Type B pancreatic cell (in vitro differentiated cells): ENCODE data around the gene CAPN12. TPM values are rescaled to one million over a fixed set of nuclear protein-coding genes. Genes with fewer than 3 reads are reported as not detected.

Source experiments
- DNase-seq: peaks from one replicate; pipeline ENCODE4 v3.0.0; 2021; ENCODE audit warnings: mixed read lengths; ENCODE audit not compliant: unreplicated experiment; ENCODE audit errors: extremely low spot score
- H3K27ac Mint-ChIP-seq: 2 replicates; pipeline ENCODE4 v1.8.0; 2021; ENCODE audit warnings: mild to moderate bottlenecking, mixed read lengths
- H3K27me3 Mint-ChIP-seq: 2 replicates; pipeline ENCODE4 v1.8.0; 2021; ENCODE audit warnings: mixed read lengths
- H3K36me3 Mint-ChIP-seq: 2 replicates; pipeline ENCODE4 v1.8.0; 2021; ENCODE audit warnings: mixed read lengths
- H3K4me1 Mint-ChIP-seq: one replicate; pipeline ENCODE4 v1.8.0; 2021; ENCODE audit warnings: mixed read lengths; ENCODE audit not compliant: unreplicated experiment
- H3K4me3 Mint-ChIP-seq: 2 replicates; pipeline ENCODE4 v1.8.0; 2021; ENCODE audit warnings: mild to moderate bottlenecking, mixed read lengths
- H3K9me3 Mint-ChIP-seq: 2 replicates; pipeline ENCODE4 v1.8.0; 2021; ENCODE audit warnings: mixed read lengths
- CTCF ChIP-seq: fragments of 200-600 bp; sonication (generic); conservative IDR thresholded peaks from 2 replicates; pipeline ENCODE4 v1.5.0; 2021; ENCODE audit warnings: antibody characterized with exemption, mild to moderate bottlenecking
- total RNA-seq: library from RNA; stranded (reverse); gene quantifications from 2 replicates; pipeline ENCODE4 v1.2.1, GENCODE V29; 2021; ENCODE audit warnings: low replicate concordance

The CAPN12 gene
- total RNA-seq, 1 donor from 2014 or later, result 3.0 TPM

GRCh38 chr19:38682872-38683392 lies 61.3 kb downstream of the CAPN12 start:
- H3K36me3 Mint-ChIP-seq, result peaks cover 42% of the 10 kb centered on the region
- H3K9me3 Mint-ChIP-seq, result peaks cover 11% of the 10 kb centered on the region
- peaks cover 67% of the 10 kb centered on the region for H3K4me1 Mint-ChIP-seq
- no peaks in the 10 kb centered on the region for H3K27me3 Mint-ChIP-seq
- H3K27ac Mint-ChIP-seq, result peak overlapping the region; percentile 100
- peak overlapping the region; percentile 75 for H3K4me3 Mint-ChIP-seq
- no peak for DNase-seq
- no peak for TF ChIP-seq CTCF

DNA sequence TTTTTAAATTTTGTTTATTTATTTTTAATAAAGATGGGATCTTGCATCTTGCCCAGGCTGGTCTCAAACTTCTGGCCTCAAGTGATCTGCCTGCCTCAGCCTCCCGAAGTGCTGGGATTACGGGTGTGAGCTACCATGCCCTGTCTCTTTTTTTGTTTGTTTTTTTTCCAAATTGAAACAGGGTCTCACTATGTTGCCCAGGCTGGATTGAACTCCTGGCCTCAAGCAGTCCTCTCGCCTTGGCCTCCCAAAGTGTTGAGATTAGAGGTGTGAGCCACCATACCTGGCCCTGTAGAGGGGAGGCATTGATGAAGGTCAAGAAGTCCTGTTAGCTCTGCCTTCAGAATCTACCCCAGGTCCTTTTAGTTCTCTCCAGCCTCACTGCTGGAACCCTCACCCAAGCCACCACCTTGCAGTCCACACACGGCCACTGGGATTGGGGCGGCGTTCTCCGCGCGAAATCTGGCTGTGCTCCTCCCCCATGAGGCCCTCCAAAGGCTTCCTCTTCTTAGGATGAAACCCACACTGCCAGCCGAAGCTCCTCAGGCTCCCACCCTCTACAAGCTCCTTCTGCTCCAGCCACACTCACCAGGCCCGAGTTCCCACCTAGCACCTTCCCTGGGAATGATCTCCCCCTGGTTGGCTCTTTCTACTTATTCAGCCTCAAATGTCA lies 61.9 kb downstream of the CAPN12 start:
- no peaks in the 10 kb centered on the region for H3K27me3 Mint-ChIP-seq
- no peak for TF ChIP-seq CTCF
- H3K4me1 Mint-ChIP-seq, result peaks cover 64% of the 10 kb centered on the region
- no peak for DNase-seq
- peak overlapping the region; percentile 100 for H3K27ac Mint-ChIP-seq
- H3K9me3 Mint-ChIP-seq, result peaks cover 6% of the 10 kb centered on the region
- H3K4me3 Mint-ChIP-seq, result no peak overlapping the region
- peaks cover 36% of the 10 kb centered on the region for H3K36me3 Mint-ChIP-seq

Other genes starting within 250 kb of the CAPN12 start
- 2.4 and 16.8 TPM in 2 replicates for gene MAP4K1, start 126.5 kb downstream of the CAPN12 start, total RNA-seq
- 274 and 310 TPM in 2 replicates for gene EIF3K, start 125.3 kb downstream of the CAPN12 start, total RNA-seq
- 475 and 776 TPM in 2 replicates for gene ACTN4, start 96.8 kb downstream of the CAPN12 start, total RNA-seq
- 1.8 and 1.9 TPM in 2 replicates for gene LGALS7, start 29.0 kb upstream of the CAPN12 start, total RNA-seq
- not detected in 2 replicates for gene LGALS7B, start 44.7 kb upstream of the CAPN12 start, total RNA-seq
- gene LGALS4, start 68.5 kb upstream of the CAPN12 start, total RNA-seq, result 33.4 and 104 TPM in 2 replicates
- 134 and 142 TPM in 2 replicates for gene ECH1, start 87.3 kb upstream of the CAPN12 start, total RNA-seq
- 338 and 451 TPM in 2 replicates for gene HNRNPL, start 105.5 kb upstream of the CAPN12 start, total RNA-seq
- 1.7 and 3.4 TPM in 2 replicates for gene RINL, start 133.8 kb upstream of the CAPN12 start, total RNA-seq
- gene SIRT2, start 155.1 kb upstream of the CAPN12 start, total RNA-seq, result 43.7 and 46.0 TPM in 2 replicates
- 13.7 and 21.1 TPM in 2 replicates for gene NFKBIB, start 155.5 kb upstream of the CAPN12 start, total RNA-seq
- gene CCER2, start 167.7 kb upstream of the CAPN12 start, total RNA-seq, result 0.55 and 1.2 TPM in 2 replicates
- gene SARS2, start 186.3 kb upstream of the CAPN12 start, total RNA-seq, result 29.4 and 32.3 TPM in 2 replicates
- 45.6 and 58.0 TPM in 2 replicates for gene MRPS12, start 186.5 kb upstream of the CAPN12 start, total RNA-seq
- gene FBXO17, start 231.3 kb upstream of the CAPN12 start, total RNA-seq, result 10.6 and 26.0 TPM in 2 replicates